ENCODE data around the gene PDE8A. TPM values are rescaled to one million over a fixed set of nuclear protein-coding genes. Genes with fewer than 3 reads are reported as not detected.

The PDE8A gene
- total and polyA plus RNA-seq, 2 of the 4 experiments (the other 2 are of a cell fraction) = 32.4 to 35.9 TPM

- H4K5ac ChIP-seq (ENCODE audit: low read depth, low read length) = no peak overlapping the region
- peaks cover 6% of the 10 kb centered on the region; the same call in 1 of the 2 replicates for H3K9me1 ChIP-seq (ENCODE audit: insufficient read depth, low read length)
- BruUV-seq (replicated peaks) = no TSS peak
- no peak overlapping the region for H2BK20ac ChIP-seq (ENCODE audit: low read depth, low read length)
- H2AFZ ChIP-seq (replicated peaks; ENCODE audit: low read length, poor library complexity) = no peak overlapping the region
- H3K4me1 ChIP-seq (ENCODE audit: control insufficient read depth, insufficient read depth, low read length) = peaks cover 3% of the 10 kb centered on the region; the same call in 1 of the 2 replicates
- no peak overlapping the region for H3K4me3 ChIP-seq (ENCODE audit: insufficient read depth, low read depth, low read length)
- no peaks in the 10 kb centered on the region for H3K9me3 ChIP-seq (ENCODE audit: control insufficient read depth, insufficient read depth, low read length)
- H2BK5ac ChIP-seq (ENCODE audit: low read depth, low read length, poor library complexity, severe bottlenecking) = peak overlapping the region; percentile 10
- CTCF ChIA-PET = interaction anchor here (0.8 kb wide), 2 partner anchors 9 to 12 kb away, joined by 3 to 4 read pairs; no protein-coding TSS in a partner anchor
- H2AK9ac ChIP-seq (replicated peaks; ENCODE audit: low read depth, low read length, poor library complexity) = no peak overlapping the region
- no peak overlapping the region for H3K23ac ChIP-seq (ENCODE audit: low read depth, low read length)
- H3K18ac ChIP-seq (ENCODE audit: low read depth, low read length) = no peak overlapping the region; the same call in 1 of the 2 replicates
- no peak overlapping the region for H3K4me2 ChIP-seq (ENCODE audit: low read depth, low read length)
- POLR2A ChIA-PET (ENCODE audit: unreplicated experiment) = no interaction called here
- TF ChIP-seq MAFK (IDR thresholded peaks at IDR 0.05; ENCODE audit: low read depth, low read length) (no peak), CEBPB (IDR thresholded peaks at IDR 0.05; ENCODE audit: low read depth, low read length) (no peak), CHD1 (IDR thresholded peaks at IDR 0.05; ENCODE audit: low read depth, low read length) (no peak), MAZ (IDR thresholded peaks at IDR 0.05; ENCODE audit: borderline replicate concordance, low read depth, low read length) (no peak), ELK1 (IDR thresholded peaks at IDR 0.05; ENCODE audit: borderline replicate concordance, low read depth, low read length) (no peak), SMC3 (IDR thresholded peaks at IDR 0.05; ENCODE audit: low read depth, low read length) (no peak), RFX5 (IDR thresholded peaks at IDR 0.05; ENCODE audit: low read depth, low read length) (no peak), CTCF (conservative IDR thresholded peaks at IDR 0.05; ENCODE audit: low read depth, low read length) (no peak), POLR2A (IDR thresholded peaks at IDR 0.05; ENCODE audit: low read depth, low read length) (no peak), NFE2L2 (IDR thresholded peaks at IDR 0.05; ENCODE audit: low read depth, low read length) (no peak)
- peaks cover 33 to 55% of the 10 kb centered on the region in 2 experiments for H3K79me1 ChIP-seq (ENCODE audit: low read depth in 1 of 2, low read length in 2 of 2)
- in situ Hi-C loops (cut with MboI; ENCODE audit: low sequenced_read_pairs) = loop anchor here (10.0 kb wide), 1 partner anchor 58 kb away; no protein-coding TSS in a partner anchor
- no peak overlapping the region for H4K91ac ChIP-seq (ENCODE audit: insufficient read depth, low read depth, low read length)
- no peak overlapping the region for H2BK15ac ChIP-seq (ENCODE audit: low read depth, low read length)
- H2AK5ac ChIP-seq (ENCODE audit: low read depth, low read length) = no peak overlapping the region
- no peaks in the 10 kb centered on the region for H3K27me3 ChIP-seq (ENCODE audit: control insufficient read depth, insufficient read depth, low read length)
- H3K27ac ChIP-seq (ENCODE audit: insufficient read depth, low read length) = no peak overlapping the region
- H3K36me3 ChIP-seq (ENCODE audit: control insufficient read depth, insufficient read depth, low read length) = peaks cover 10% of the 10 kb centered on the region
- H4K8ac ChIP-seq (ENCODE audit: low read depth in 2 of 2, low read length in 2 of 2) = no peak overlapping the region
- no peak overlapping the region for H3K9ac ChIP-seq (ENCODE audit: low read depth, low read length)
- no peak overlapping the region for H3K56ac ChIP-seq (ENCODE audit: extremely low read depth, insufficient read depth, low read length)
- dilution Hi-C loops (cut with HindIII; ENCODE audit: low sequenced_read_pairs, unreplicated experiment) = no loop called here
- ATAC-seq (ENCODE audit: low read depth) (no peak), DNase-seq (no peak)
- no peak overlapping the region for H2BK120ac ChIP-seq (ENCODE audit: low read depth, low read length)
- H3K4ac ChIP-seq (ENCODE audit: low read depth, low read length) = no peak overlapping the region
- intact Hi-C loops (cut with micrococcal nuclease) = no loop called here
- H3K14ac ChIP-seq (replicated peaks; ENCODE audit: low read depth, low read length) = no peak overlapping the region
- no CpG with 5 or more reads among the region's 4 CpGs for WGBS, 2 experiments (ENCODE audit: extremely low coverage in 2 of 2, insufficient read length in 1 of 2)
- no peaks in the 10 kb centered on the region for H4K20me1 ChIP-seq (ENCODE audit: insufficient read depth, low read length)
Measured at GRCh38 chr15:85072917-85073316, 91.3 kb downstream of the PDE8A start.
